Globus pallidus (tissue), 1 donor: ENCODE measurements around the gene CCL21.
A peak's percentile ranks its signal among the peaks of the same experiment; 100 is the strongest.
"Not testable (repeated sequence)": the region's sequence is repeated elsewhere in the genome, so short reads cannot be mapped to it uniquely, and the experiment has no call there.

Experiments used
- DNase-seq: peaks from one replicate; pipeline ENCODE4 v3.0.0-alpha.2; 2015; ENCODE audit warnings: low spot score

The CCL21 gene, protein sequence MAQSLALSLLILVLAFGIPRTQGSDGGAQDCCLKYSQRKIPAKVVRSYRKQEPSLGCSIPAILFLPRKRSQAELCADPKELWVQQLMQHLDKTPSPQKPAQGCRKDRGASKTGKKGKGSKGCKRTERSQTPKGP

DNA sequence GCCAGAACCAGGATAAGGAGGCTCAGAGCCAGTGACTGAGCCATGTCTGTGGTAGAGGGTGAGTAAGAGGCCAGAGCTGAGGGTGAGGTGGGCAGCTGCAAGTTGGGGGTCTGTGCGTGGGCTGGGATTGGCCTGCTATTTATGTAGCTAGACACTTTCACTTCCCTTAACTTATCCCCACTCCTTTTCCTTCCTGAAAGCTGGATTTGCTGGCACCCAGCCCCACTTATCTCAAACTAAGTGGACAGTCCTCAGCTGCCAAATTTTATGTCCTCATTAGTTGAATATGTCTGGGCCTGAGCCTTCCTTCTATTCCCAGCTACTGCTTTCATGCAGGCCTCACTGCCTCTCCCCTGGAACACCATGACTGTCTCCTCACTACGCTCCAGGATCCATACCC lies at the start of gene CCL21:
Gene CCL21 (minus strand): TSS at position 114 of the 400 bp plus-strand sequence. CDS start 70 bp downstream, at position 44.
- no peak for DNase-seq

DNA sequence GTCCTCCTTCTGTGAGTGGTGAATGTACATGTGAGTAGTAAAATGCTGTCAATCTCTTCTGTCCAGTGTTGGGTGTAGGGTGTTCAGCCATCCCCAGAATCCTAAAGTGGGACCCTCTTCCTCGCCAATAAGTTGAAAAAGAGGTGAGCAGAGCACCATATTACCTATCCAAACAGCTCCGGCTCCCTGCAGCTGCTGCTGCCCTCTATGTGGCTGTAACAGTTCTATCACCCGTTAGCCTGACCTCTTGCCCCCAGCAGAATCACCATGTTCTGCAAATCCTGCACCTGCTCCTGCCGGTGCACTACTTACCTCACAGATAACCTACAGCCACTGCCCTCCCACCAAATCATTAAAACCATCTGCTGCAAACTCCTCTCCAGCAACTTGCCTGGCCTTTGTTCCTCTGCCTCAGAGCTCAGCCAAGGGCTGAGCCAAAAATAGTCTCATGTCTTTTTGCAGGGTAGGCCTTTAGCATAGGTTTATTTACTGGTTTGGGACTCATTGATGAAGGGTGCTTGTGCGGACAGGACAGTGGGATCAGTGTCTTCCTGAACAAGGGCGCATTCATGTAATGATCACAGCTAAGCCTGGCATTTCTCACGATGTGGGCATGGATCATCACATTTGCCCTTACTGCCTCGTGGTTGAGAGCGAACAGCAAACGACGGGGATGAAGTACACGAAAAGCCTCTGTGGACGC lies 49.6 kb upstream of the CCL21 start:
- DNase-seq = peak; percentile 82

- DNase-seq = not testable (repeated sequence)
Observed at GRCh38 chr9:34750320-34750719, 40.4 kb upstream of the CCL21 start.

- DNase-seq = no peak
Observed at GRCh38 chr9:34746526-34746925, 36.6 kb upstream of the CCL21 start.

GRCh38 chr9:34744295-34745221 lies 34.6 kb upstream of the CCL21 start:
- no peak for DNase-seq

- DNase-seq = no peak
Observed at GRCh38 chr9:34742710-34743109, 32.8 kb upstream of the CCL21 start.

DNA sequence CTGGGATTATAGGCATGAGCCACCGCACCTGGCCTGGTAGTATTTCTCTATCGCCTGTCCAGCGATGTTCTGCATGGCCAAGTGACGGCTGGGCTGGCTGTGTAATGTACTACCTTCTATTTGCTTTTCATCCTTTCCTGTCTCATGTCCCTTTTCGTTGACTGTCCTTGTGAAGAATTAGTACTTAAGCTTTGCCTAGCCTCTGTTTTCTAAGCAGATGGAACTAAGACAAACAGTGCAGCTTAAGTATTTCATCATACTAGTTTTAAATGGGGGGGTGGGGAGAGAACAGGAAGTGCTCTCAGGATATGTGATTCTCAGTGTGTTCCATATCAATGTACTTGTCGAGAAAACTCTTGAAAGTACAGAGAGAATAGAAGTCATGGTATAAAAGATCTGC lies 31.7 kb upstream of the CCL21 start:
- DNase-seq = no peak

GRCh38 chr9:34740176-34740575 lies 30.2 kb upstream of the CCL21 start:
- DNase-seq = not testable (repeated sequence)

DNA sequence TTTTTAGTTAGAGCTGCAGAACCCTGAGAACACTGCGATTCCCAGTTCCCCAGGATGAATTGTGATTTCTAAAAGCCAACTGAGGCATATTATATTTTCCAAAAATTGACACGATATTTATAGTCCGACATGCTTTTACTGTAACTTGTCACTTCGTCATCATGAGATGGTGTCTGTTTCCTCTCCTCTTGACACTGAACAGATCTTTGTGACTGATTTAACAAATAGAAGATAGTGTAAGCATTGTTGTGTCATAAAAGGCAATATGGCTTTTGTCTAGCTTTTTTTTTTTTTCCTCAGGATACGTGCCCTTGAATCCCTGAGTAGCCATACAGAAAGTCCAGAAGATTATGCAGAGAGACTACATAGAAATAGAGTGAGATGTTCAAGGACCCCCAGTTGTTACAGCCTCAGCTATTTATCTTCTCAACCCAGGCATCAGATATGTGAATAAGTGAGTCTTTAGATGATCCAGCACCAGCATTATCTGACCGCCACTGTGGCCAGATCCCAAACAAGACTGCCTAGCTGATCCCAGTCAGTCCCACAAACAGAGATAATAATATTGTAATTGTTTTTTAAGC lies 27.8 kb upstream of the CCL21 start:
- no peak for DNase-seq

GRCh38 chr9:34734720-34735119 lies 24.8 kb upstream of the CCL21 start:
- no peak for DNase-seq

DNA sequence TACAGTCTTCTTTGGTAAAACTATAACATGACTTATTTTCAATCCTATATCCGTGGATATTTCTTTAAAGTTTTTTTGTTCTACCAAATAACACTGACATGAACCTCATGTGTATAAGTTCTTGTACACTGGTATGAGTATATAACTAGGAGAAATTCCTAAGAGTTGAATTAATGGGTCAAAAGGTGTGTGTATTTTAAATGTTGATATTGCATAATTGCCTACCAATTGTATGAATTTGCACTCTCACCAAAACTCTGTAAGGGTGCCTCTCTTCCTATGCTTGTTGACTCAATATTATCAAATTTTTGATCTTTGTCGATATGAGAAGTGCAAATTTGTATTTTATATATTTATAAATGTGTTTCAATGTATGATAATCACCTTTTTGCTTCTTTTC lies 22.9 kb upstream of the CCL21 start:
- no peak for DNase-seq

GRCh38 chr9:34732478-34732877 lies 22.5 kb upstream of the CCL21 start:
- DNase-seq = no peak

DNA sequence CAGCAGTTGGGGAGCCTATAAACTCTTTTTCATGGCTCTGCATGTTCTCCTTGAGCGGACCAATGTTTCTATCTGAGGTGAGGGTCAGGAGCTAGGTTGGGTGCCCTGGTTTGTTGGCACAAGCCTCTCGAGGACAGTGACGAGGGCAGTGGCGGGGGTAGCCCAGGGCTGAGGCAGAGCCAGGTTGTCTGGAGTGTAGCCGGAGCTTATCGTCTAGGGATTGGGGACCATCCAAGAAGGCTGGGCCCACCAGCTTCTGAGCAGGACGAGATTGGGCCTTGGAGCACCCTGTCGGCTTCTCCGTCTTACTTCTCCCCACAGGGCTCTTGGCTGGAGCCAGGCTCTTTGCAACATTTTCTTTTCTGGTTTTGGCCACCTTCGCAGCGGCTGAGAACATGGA lies 13.2 kb upstream of the CCL21 start:
- no peak for DNase-seq

DNA sequence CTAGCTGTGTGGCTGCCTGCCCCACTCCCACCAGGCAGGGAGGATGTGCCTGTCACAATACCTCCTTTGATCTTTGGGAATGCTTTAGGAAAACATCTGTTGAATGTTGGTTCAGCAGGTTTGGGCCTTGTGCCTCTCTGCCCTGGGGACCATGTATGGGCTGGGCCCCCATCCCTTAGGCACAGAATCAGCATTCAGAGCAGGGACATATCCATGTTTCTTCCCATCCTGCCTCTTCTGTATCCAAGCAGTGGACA lies 9.8 kb upstream of the CCL21 start:
- DNase-seq = not testable (repeated sequence)

GRCh38 chr9:34719021-34719768 lies 9.3 kb upstream of the CCL21 start:
- no peak for DNase-seq

DNA sequence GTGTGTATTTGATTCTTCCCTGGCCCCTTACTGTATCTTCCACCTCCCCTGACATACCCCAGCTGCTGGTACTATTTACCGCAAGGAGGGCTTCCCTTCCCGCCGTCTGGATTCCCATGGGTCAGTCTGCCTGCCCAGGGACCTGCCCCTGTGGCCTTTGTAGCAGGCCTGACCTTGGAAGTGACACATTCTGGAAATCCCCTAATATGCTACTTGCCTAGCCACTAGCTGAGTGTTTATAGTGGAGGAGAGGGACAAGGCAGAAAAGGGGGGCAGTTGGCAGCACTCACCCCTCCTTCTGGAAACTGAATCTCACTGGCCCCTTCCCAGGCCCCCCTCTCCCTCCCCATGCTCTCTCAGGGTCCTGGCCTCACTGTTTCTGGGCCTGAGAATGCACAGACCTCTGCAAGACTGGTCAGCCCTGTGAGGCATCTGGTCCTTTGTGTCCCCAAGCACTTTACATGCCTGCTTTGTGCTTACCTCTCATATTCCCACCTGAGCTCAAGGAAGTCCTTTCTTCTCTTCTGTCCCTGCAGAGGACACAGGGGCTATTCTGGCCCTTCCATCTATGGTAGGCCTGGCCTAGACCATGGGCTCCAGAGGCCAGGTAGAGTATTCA lies 8.2 kb upstream of the CCL21 start:
- DNase-seq = no peak

DNA sequence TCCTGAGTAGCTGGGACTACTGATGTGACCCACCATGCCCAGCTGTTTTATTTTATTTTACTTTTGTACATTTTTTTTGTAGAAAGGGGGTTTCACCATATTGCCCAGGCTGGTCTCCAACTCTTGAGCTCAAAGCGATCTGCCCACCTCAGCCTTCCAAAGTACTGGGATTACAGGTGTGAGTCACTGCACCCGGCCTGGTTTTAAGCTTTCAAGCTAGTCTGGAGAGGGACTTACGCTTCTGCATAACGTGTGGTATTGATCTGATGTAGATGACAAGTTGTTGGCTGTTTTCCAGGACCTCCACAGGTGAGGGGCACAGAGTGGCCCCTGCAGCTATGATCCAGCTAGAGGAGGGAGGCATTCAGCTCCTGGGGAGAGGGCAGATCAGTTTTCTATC lies 6.8 kb upstream of the CCL21 start:
- no peak for DNase-seq

- no peak for DNase-seq
Observed at GRCh38 chr9:34715639-34716215, 5.8 kb upstream of the CCL21 start.

- DNase-seq = no peak
Observed at GRCh38 chr9:34714007-34714406, 4.1 kb upstream of the CCL21 start.

- DNase-seq = no peak
Observed at GRCh38 chr9:34712140-34712539, 2.2 kb upstream of the CCL21 start.
